ENCODE results near the gene CCDC183. TPM values are rescaled to one million over a fixed set of nuclear protein-coding genes. Genes with fewer than 3 reads are reported as not detected.

CCDC183 gene
- total and polyA plus RNA-seq, 7 experiments from 2014 or later = 0.35 to 6.6 (median 2.9) TPM

GRCh38 chr9:136773386-136774044, 22.6 kb upstream of the CCDC183 start:
- CTCF ChIA-PET = no interaction called here
- Mint-ChIP-seq H3K4me3 (no peak overlapping the region), H3K36me3 (peaks cover 0 to 5% (median 0%) of the 10 kb centered on the region in 5 donors), H3K27me3 (peaks cover 5 to 14% (median 13%) of the 10 kb centered on the region in 5 donors), H3K27ac (no peak overlapping the region), H3K4me1 (peaks cover 0 to 6% (median 3%) of the 10 kb centered on the region in 7 donors), H3K9me3 (peaks cover 0 to 11% (median 5%) of the 10 kb centered on the region in 11 donors)
- no peaks in the 10 kb centered on the region for H3K4me1 ChIP-seq (ENCODE audit: control insufficient read depth in 2 of 2, insufficient read depth in 2 of 2, low read length in 2 of 2)
- no peaks in the 10 kb centered on the region for H3K27me3 ChIP-seq (ENCODE audit: control insufficient read depth in 2 of 2, insufficient read depth in 2 of 2, low read length in 2 of 2)
- H3K36me3 ChIP-seq (ENCODE audit: control insufficient read depth in 2 of 3, insufficient read depth in 3 of 3, low read length in 3 of 3) = no peaks in the 10 kb centered on the region
- POLR2A ChIA-PET = no interaction called here
- intact Hi-C loops (cut with micrococcal nuclease) = no loop called here
- no peak overlapping the region for H3K27ac ChIP-seq (ENCODE audit: low read depth, low read length)
- H3K4me3 ChIP-seq (ENCODE audit: low read length) = no peak overlapping the region
- DNase-seq (no peak), ATAC-seq (peak; percentile 54)
- peaks cover 0 to 10% (median 0%) of the 10 kb centered on the region in 3 experiments for H3K9me3 ChIP-seq (ENCODE audit: control insufficient read depth in 2 of 3, low read length in 3 of 3)

GRCh38 chr9:136774416-136775045, 21.6 kb upstream of the CCDC183 start:
- no peak overlapping the region for H3K4me3 Mint-ChIP-seq
- H3K4me1 Mint-ChIP-seq = peaks cover 0 to 11% (median 3%) of the 10 kb centered on the region in 7 donors
- no peak overlapping the region for H3K4me3 ChIP-seq (ENCODE audit: low read length)
- ChIA-PET CTCF (interaction anchor here (0.8 kb wide), 1 partner anchor 401 kb away, joined by 3 read pairs; no protein-coding TSS in a partner anchor), POLR2A (no interaction called here)
- DNase-seq = no peak
- H3K9me3 Mint-ChIP-seq = peaks cover 0 to 11% (median 5%) of the 10 kb centered on the region in 11 donors
- no peak overlapping the region for H3K27ac ChIP-seq (ENCODE audit: low read depth, low read length)
- no peaks in the 10 kb centered on the region for H3K4me1 ChIP-seq (ENCODE audit: control insufficient read depth in 2 of 2, insufficient read depth in 2 of 2, low read length in 2 of 2)
- no peaks in the 10 kb centered on the region for H3K36me3 ChIP-seq (ENCODE audit: control insufficient read depth in 2 of 3, insufficient read depth in 3 of 3, low read length in 3 of 3)
- H3K27ac Mint-ChIP-seq = no peak overlapping the region
- no peaks in the 10 kb centered on the region for H3K27me3 ChIP-seq (ENCODE audit: control insufficient read depth in 2 of 2, insufficient read depth in 2 of 2, low read length in 2 of 2)
- peaks cover 0 to 10% (median 0%) of the 10 kb centered on the region in 3 experiments for H3K9me3 ChIP-seq (ENCODE audit: control insufficient read depth in 2 of 3, low read length in 3 of 3)
- peaks cover 0 to 5% (median 0%) of the 10 kb centered on the region in 5 donors for H3K36me3 Mint-ChIP-seq
- H3K27me3 Mint-ChIP-seq = peaks cover 10 to 22% (median 13%) of the 10 kb centered on the region in 5 donors
- intact Hi-C loops (cut with micrococcal nuclease) = no loop called here
- no peak for ATAC-seq

- DNase-seq = no peak
- H3K27me3 Mint-ChIP-seq = peaks cover 10 to 26% (median 13%) of the 10 kb centered on the region in 5 donors
These were observed 20.9 kb upstream of the CCDC183 start for GRCh38 chr9:136775191-136775590.

GRCh38 chr9:136776947-136777346, 19.2 kb upstream of the CCDC183 start:
- Mint-ChIP-seq H3K36me3 (peaks cover 0 to 5% (median 0%) of the 10 kb centered on the region in 5 donors), H3K4me1 (peaks cover 0 to 11% (median 1%) of the 10 kb centered on the region in 7 donors), H3K9me3 (peaks cover 0 to 11% (median 5%) of the 10 kb centered on the region in 11 donors), H3K27me3 (peaks cover 10 to 35% (median 13%) of the 10 kb centered on the region in 5 donors), H3K4me3 (no peak overlapping the region), H3K27ac (peak overlapping the region in 1 of 9 donors; percentile 7)
- no peak overlapping the region for H3K27ac ChIP-seq (ENCODE audit: low read depth, low read length)
- CTCF ChIA-PET = interaction anchor here (1.2 to 2.6 kb wide), 2 partner anchors 11 to 86 kb away, joined by 5 to 12 read pairs; no protein-coding TSS in a partner anchor
- H3K4me1 ChIP-seq (ENCODE audit: control insufficient read depth in 2 of 2, insufficient read depth in 2 of 2, low read length in 2 of 2) = no peaks in the 10 kb centered on the region
- no peak for DNase-seq
- no peaks in the 10 kb centered on the region for H3K36me3 ChIP-seq (ENCODE audit: control insufficient read depth in 2 of 3, insufficient read depth in 3 of 3, low read length in 3 of 3)
- POLR2A ChIA-PET = interaction anchor here (0.7 kb wide), 2 partner anchors 24 to 577 kb away, joined by 3 to 9 read pairs; no protein-coding TSS in a partner anchor
- H3K27me3 ChIP-seq (ENCODE audit: control insufficient read depth in 2 of 2, insufficient read depth in 2 of 2, low read length in 2 of 2) = no peaks in the 10 kb centered on the region
- H3K4me3 ChIP-seq (ENCODE audit: low read length) = no peak overlapping the region
- peaks cover 0 to 10% (median 0%) of the 10 kb centered on the region in 3 experiments for H3K9me3 ChIP-seq (ENCODE audit: control insufficient read depth in 2 of 3, low read length in 3 of 3)
- ATAC-seq = no peak
- intact Hi-C loops (cut with micrococcal nuclease) = no loop called here

More at GRCh38 chr9:136775191-136775590, 20.9 kb upstream of the CCDC183 start:
- Mint-ChIP-seq H3K4me3 (no peak overlapping the region), H3K4me1 (peaks cover 0 to 11% (median 2%) of the 10 kb centered on the region in 7 donors), H3K9me3 (peaks cover 0 to 11% (median 5%) of the 10 kb centered on the region in 11 donors), H3K36me3 (peaks cover 0 to 5% (median 0%) of the 10 kb centered on the region in 5 donors), H3K27ac (no peak overlapping the region)
- POLR2A ChIA-PET = no interaction called here
- ATAC-seq = no peak
- Histone ChIP-seq H3K4me3 (ENCODE audit: low read length) (no peak overlapping the region), H3K9me3 (ENCODE audit: control insufficient read depth in 2 of 3, low read length in 3 of 3) (peaks cover 0 to 10% (median 0%) of the 10 kb centered on the region in 3 experiments), H3K4me1 (ENCODE audit: control insufficient read depth in 2 of 2, insufficient read depth in 2 of 2, low read length in 2 of 2) (no peaks in the 10 kb centered on the region), H3K36me3 (ENCODE audit: control insufficient read depth in 2 of 3, insufficient read depth in 3 of 3, low read length in 3 of 3) (no peaks in the 10 kb centered on the region), H3K27me3 (ENCODE audit: control insufficient read depth in 2 of 2, insufficient read depth in 2 of 2, low read length in 2 of 2) (no peaks in the 10 kb centered on the region), H3K27ac (ENCODE audit: low read depth, low read length) (no peak overlapping the region)
- CTCF ChIA-PET = interaction anchor here (0.6 kb wide), 1 partner anchor 195 kb away, joined by 4 read pairs; no protein-coding TSS in a partner anchor
- intact Hi-C loops (cut with micrococcal nuclease) = no loop called here

- POLR2A ChIA-PET = interaction anchor here (0.9 kb wide), 1 partner anchor 464 kb away, joined by 4 read pairs; the partner anchor contains the start of gene TUBB4B
- no peaks in the 10 kb centered on the region for H3K4me1 ChIP-seq (ENCODE audit: control insufficient read depth in 2 of 2, insufficient read depth in 2 of 2, low read length in 2 of 2)
- H3K36me3 ChIP-seq (ENCODE audit: control insufficient read depth in 2 of 3, insufficient read depth in 3 of 3, low read length in 3 of 3) = no peaks in the 10 kb centered on the region
- Mint-ChIP-seq H3K27ac (no peak overlapping the region), H3K4me3 (no peak overlapping the region), H3K27me3 (peaks cover 10 to 40% (median 13%) of the 10 kb centered on the region in 5 donors), H3K9me3 (peaks cover 0 to 11% (median 5%) of the 10 kb centered on the region in 11 donors), H3K4me1 (peaks cover 0 to 11% (median 1%) of the 10 kb centered on the region in 7 donors), H3K36me3 (peaks cover 0 to 5% (median 0%) of the 10 kb centered on the region in 5 donors)
- H3K27ac ChIP-seq (ENCODE audit: low read depth, low read length) = no peak overlapping the region
- intact Hi-C loops (cut with micrococcal nuclease) = no loop called here
- CTCF ChIA-PET = interaction anchor here (1.2 to 2.6 kb wide), 2 partner anchors 10 to 86 kb away, joined by 5 to 12 read pairs; no protein-coding TSS in a partner anchor
- no peaks in the 10 kb centered on the region for H3K27me3 ChIP-seq (ENCODE audit: control insufficient read depth in 2 of 2, insufficient read depth in 2 of 2, low read length in 2 of 2)
- DNase-seq (no peak), ATAC-seq (no peak)
- no peak overlapping the region for H3K4me3 ChIP-seq (ENCODE audit: low read length)
- H3K9me3 ChIP-seq (ENCODE audit: control insufficient read depth in 2 of 3, low read length in 3 of 3) = peaks cover 0 to 10% (median 0%) of the 10 kb centered on the region in 3 experiments
These were observed 18.8 kb upstream of the CCDC183 start for GRCh38 chr9:136777359-136777758.

- ChIA-PET POLR2A (interaction anchor here (1.3 kb wide), 1 partner anchor 52 kb away, joined by 3 read pairs; no protein-coding TSS in a partner anchor), CTCF (interaction anchor here (0.7 kb wide), 1 partner anchor 280 kb away, joined by 3 read pairs; no protein-coding TSS in a partner anchor)
These were observed 16.3 kb upstream of the CCDC183 start for GRCh38 chr9:136779808-136780207.

More at GRCh38 chr9:136779808-136780207, 16.3 kb upstream of the CCDC183 start:
- no peak for DNase-seq
- H3K4me1 ChIP-seq (ENCODE audit: control insufficient read depth in 2 of 2, insufficient read depth in 2 of 2, low read length in 2 of 2) = no peaks in the 10 kb centered on the region
- Mint-ChIP-seq H3K4me3 (no peak overlapping the region), H3K36me3 (no peaks in the 10 kb centered on the region), H3K27ac (no peak overlapping the region), H3K9me3 (peaks cover 0 to 4% (median 0%) of the 10 kb centered on the region in 11 donors), H3K27me3 (peaks cover 5 to 50% (median 13%) of the 10 kb centered on the region in 5 donors), H3K4me1 (peaks cover 0 to 6% (median 0%) of the 10 kb centered on the region in 7 donors)
- no peak overlapping the region for H3K4me3 ChIP-seq (ENCODE audit: low read length)
- no peaks in the 10 kb centered on the region for H3K36me3 ChIP-seq (ENCODE audit: control insufficient read depth in 2 of 3, insufficient read depth in 3 of 3, low read length in 3 of 3)
- no peak for ATAC-seq
- H3K27me3 ChIP-seq (ENCODE audit: control insufficient read depth in 2 of 2, insufficient read depth in 2 of 2, low read length in 2 of 2) = no peaks in the 10 kb centered on the region
- intact Hi-C loops (cut with micrococcal nuclease) = loop anchor here in 1 of 2 donors (10.0 kb wide), 1 partner anchor 285 kb away; no protein-coding TSS in a partner anchor
- no peak overlapping the region for H3K27ac ChIP-seq (ENCODE audit: low read depth, low read length)
- no peaks in the 10 kb centered on the region for H3K9me3 ChIP-seq (ENCODE audit: control insufficient read depth in 2 of 3, low read length in 3 of 3)
